H9 (cell line): ENCODE results near the gene CERS6. TPM values are rescaled to one million over a fixed set of nuclear protein-coding genes. Genes with fewer than 3 reads are reported as not detected.

ENCODE experiments used
- DNase-seq: peaks from one replicate; pipeline ENCODE4 v3.0.0-alpha.2; 2017
- H2AFZ ChIP-seq: one replicate; pipeline ENCODE4 v1.6.1; 2013; ENCODE audit warnings: mild to moderate bottlenecking, low read length, control low read depth, moderate library complexity
- H2AK5ac ChIP-seq: 2 replicates; pipeline ENCODE4 v1.6.1; 2013; ENCODE audit warnings: low read length, control low read depth, mixed read lengths; ENCODE audit not compliant: insufficient read length
- H2BK120ac ChIP-seq: one replicate; pipeline ENCODE4 v1.6.1; 2013; ENCODE audit warnings: low read depth, mild to moderate bottlenecking, low read length, control low read depth, inconsistent platforms; ENCODE audit not compliant: poor library complexity, severe bottlenecking
- H2BK12ac ChIP-seq: 2 replicates; pipeline ENCODE4 v1.6.1; 2013; ENCODE audit warnings: low read length, control low read depth, mixed read lengths, low read depth; ENCODE audit not compliant: insufficient read length
- H2BK15ac ChIP-seq: 2 replicates; pipeline ENCODE4 v1.6.1; 2013; ENCODE audit warnings: low read depth, low read length, control low read depth
- H2BK20ac ChIP-seq: one replicate; pipeline ENCODE4 v1.6.1; 2013; ENCODE audit warnings: low read depth, mild to moderate bottlenecking, low read length, control low read depth, inconsistent platforms; ENCODE audit not compliant: poor library complexity, severe bottlenecking
- H2BK5ac ChIP-seq: 2 replicates; pipeline ENCODE4 v1.6.1; 2013; ENCODE audit warnings: low read length, control low read depth, mixed read lengths; ENCODE audit not compliant: insufficient read length
- H3K14ac ChIP-seq: 2 replicates; pipeline ENCODE4 v1.6.1; 2013; ENCODE audit warnings: low read length, control low read depth; ENCODE audit not compliant: insufficient read depth
- H3K18ac ChIP-seq: 2 replicates; pipeline ENCODE4 v1.6.1; 2013; ENCODE audit warnings: low read depth, mild to moderate bottlenecking, mixed read lengths, low read length, control low read depth; ENCODE audit not compliant: insufficient read length
- H3K23ac ChIP-seq: 2 replicates; pipeline ENCODE4 v1.6.1; 2013; ENCODE audit warnings: low read length, control low read depth, mixed read lengths, low read depth; ENCODE audit not compliant: insufficient read length
- H3K23me2 ChIP-seq: 2 replicates; pipeline ENCODE4 v1.6.1; 2013; ENCODE audit warnings: low read depth, mild to moderate bottlenecking, mixed read lengths, low read length, control low read depth; ENCODE audit not compliant: insufficient read length, poor library complexity, severe bottlenecking
- H3K27ac ChIP-seq: 2 replicates; pipeline ENCODE4 v1.5.1; 2013; ENCODE audit warnings: low read length, control low read depth, mixed read lengths, low read depth; ENCODE audit not compliant: insufficient read length
- H3K27me3 ChIP-seq: 2 replicates; pipeline ENCODE4 v1.6.1; 2013; ENCODE audit warnings: low read length, control low read depth, inconsistent platforms; ENCODE audit not compliant: insufficient read depth
- H3K4ac ChIP-seq: 2 replicates; pipeline ENCODE4 v1.6.1; 2013; ENCODE audit warnings: low read depth, mild to moderate bottlenecking, control low read depth, inconsistent platforms, low read length, moderate library complexity
- H3K4me1 ChIP-seq: 2 replicates; pipeline ENCODE4 v1.6.1; 2013; ENCODE audit warnings: low read length, control low read depth, inconsistent platforms; ENCODE audit not compliant: insufficient read depth
- H3K4me2 ChIP-seq: 2 replicates; pipeline ENCODE4 v1.6.1; 2013; ENCODE audit warnings: low read length, control low read depth, mixed read lengths; ENCODE audit not compliant: insufficient read length, insufficient read depth
- H3K56ac ChIP-seq: 2 replicates; pipeline ENCODE4 v1.6.1; 2013; ENCODE audit warnings: low read depth, mild to moderate bottlenecking, mixed read lengths, low read length, control low read depth; ENCODE audit not compliant: insufficient read length
- H3K79me1 ChIP-seq: 2 replicates; pipeline ENCODE4 v1.6.1; 2013; ENCODE audit warnings: low read depth, mild to moderate bottlenecking, moderate library complexity, low read length, control low read depth, inconsistent platforms; ENCODE audit not compliant: insufficient read depth, poor library complexity, severe bottlenecking
- H3K79me2 ChIP-seq: 2 replicates; pipeline ENCODE4 v1.6.1; 2013; ENCODE audit warnings: low read length, control low read depth, inconsistent platforms; ENCODE audit not compliant: insufficient read depth
- H3K9ac ChIP-seq: 2 replicates; pipeline ENCODE4 v1.6.1; 2013; ENCODE audit warnings: low read length, control low read depth, mixed read lengths; ENCODE audit not compliant: insufficient read length; ENCODE audit errors: extremely low read depth
- H3K9me3 ChIP-seq: one replicate; pipeline ENCODE4 v1.6.1; 2013; ENCODE audit warnings: low read depth, low read length, inconsistent platforms; ENCODE audit not compliant: control insufficient read depth
- H3T11ph ChIP-seq: one replicate; pipeline ENCODE4 v1.6.1; 2013; ENCODE audit warnings: mild to moderate bottlenecking, low read length, control low read depth, inconsistent platforms
- H4K20me1 ChIP-seq: one replicate; pipeline ENCODE4 v1.6.1; 2013; ENCODE audit not compliant: control insufficient read depth, insufficient read length, insufficient read depth
- H4K5ac ChIP-seq: 2 replicates; pipeline ENCODE4 v1.6.1; 2013; ENCODE audit warnings: low read depth, mild to moderate bottlenecking, mixed read lengths, low read length, control low read depth; ENCODE audit not compliant: insufficient read length
- H4K8ac ChIP-seq: replicated peaks from 2 replicates; pipeline ENCODE4 v1.6.1; 2013; ENCODE audit warnings: low read length, control low read depth, mixed read lengths, low read depth; ENCODE audit not compliant: insufficient read length
- H4K91ac ChIP-seq: 2 replicates; pipeline ENCODE4 v1.6.1; 2013; ENCODE audit warnings: low read depth, mild to moderate bottlenecking, moderate library complexity, mixed read lengths, low read length, control low read depth; ENCODE audit not compliant: insufficient read length
- H3K27ac Mint-ChIP-seq, 3 experiments: 2 replicates in 2 of 3; 3 replicates in 1 of 3; pipeline ENCODE4 v1.8.0; 2020 to 2021; ENCODE audit warnings: mixed read lengths in 3 of 3, mild to moderate bottlenecking in 1 of 3, moderate library complexity in 1 of 3
- H3K27me3 Mint-ChIP-seq: 2 replicates; pipeline ENCODE4 v1.8.0; 2021; ENCODE audit warnings: low read depth, mild to moderate bottlenecking, moderate library complexity, mixed read lengths
- H3K36me3 Mint-ChIP-seq, 3 experiments: 2 replicates in 2 of 3; 3 replicates in 1 of 3; pipeline ENCODE4 v1.8.0; 2020 to 2021; ENCODE audit warnings: low read depth in 3 of 3, mixed read lengths in 3 of 3; ENCODE audit not compliant: insufficient read depth in 1 of 3
- H3K4me1 Mint-ChIP-seq, 2 experiments: 2 replicates each; pipeline ENCODE4 v1.8.0; 2020; ENCODE audit warnings: mixed read lengths in 2 of 2
- H3K4me3 Mint-ChIP-seq, 2 experiments: 2 replicates in 1 of 2; 3 replicates in 1 of 2; pipeline ENCODE4 v1.8.0; 2020 to 2021; ENCODE audit warnings: mild to moderate bottlenecking in 2 of 2, mixed read lengths in 2 of 2, moderate library complexity in 1 of 2
- H3K9me3 Mint-ChIP-seq, 2 experiments: 2 replicates in 1 of 2; 3 replicates in 1 of 2; pipeline ENCODE4 v1.8.0; 2020; ENCODE audit warnings: mild to moderate bottlenecking in 2 of 2, mixed read lengths in 2 of 2, moderate library complexity in 1 of 2
- CTCF ChIP-seq: fragments of 200-600 bp; sonication (generic); conservative IDR thresholded peaks from 3 replicates; pipeline ENCODE4 v1.8.0; 2021; ENCODE audit warnings: antibody characterized with exemption, mild to moderate bottlenecking
- WGBS: extraction: QIAGEN DNeasy Blood & Tissue Kit; methylation state at CpG from one replicate; pipeline ENCODE4 v1.1.7; 2013; ENCODE audit warnings: missing lambda C conversion rate, low lambda C conversion rate, mixed read lengths; ENCODE audit not compliant: insufficient read length; ENCODE audit errors: extremely low coverage; 5-methylcytosine and 5-hydroxymethylcytosine counted together
- total RNA-seq: library from RNA; stranded (reverse); gene quantifications from 2 replicates; pipeline ENCODE4 v1.2.1, GENCODE V29; 2021

Gene CERS6
- total RNA-seq, 1 experiment from 2014 or later = 17.7 TPM

GRCh38 chr2:168470320-168471162 is 14.5 kb downstream of the CERS6 start:
- peak overlapping the region in 2 of 3 experiments; percentile 36 to 52; a peak in 3 of 7 replicates for H3K27ac Mint-ChIP-seq
- H3K4me3 Mint-ChIP-seq = no peak overlapping the region; a peak in 1 of 5 replicates

More at GRCh38 chr2:168470320-168471162, 14.5 kb downstream of the CERS6 start:
- H2BK15ac ChIP-seq = no peak overlapping the region
- peaks cover 8% of the 10 kb centered on the region; the same call in 1 of the 2 replicates for H3K4me1 ChIP-seq
- H3K9me3 ChIP-seq = no peaks in the 10 kb centered on the region
- H2AK5ac ChIP-seq = no peak overlapping the region
- H3K14ac ChIP-seq = no peak overlapping the region
- no peak overlapping the region for H2BK12ac ChIP-seq
- H3K9ac ChIP-seq = no peak overlapping the region
- H2BK20ac ChIP-seq = no peak overlapping the region
- no peak overlapping the region for H3K27ac ChIP-seq
- H2AFZ ChIP-seq = no peak overlapping the region
- H4K20me1 ChIP-seq = no peaks in the 10 kb centered on the region
- no peaks in the 10 kb centered on the region; the same call in 1 of the 2 replicates for H3K27me3 Mint-ChIP-seq
- no peak overlapping the region for H3K4me2 ChIP-seq
- no peak overlapping the region for H4K5ac ChIP-seq
- H3K27me3 ChIP-seq = no peaks in the 10 kb centered on the region
- H3K23me2 ChIP-seq = no peaks in the 10 kb centered on the region
- no peak overlapping the region for H4K8ac ChIP-seq
- H3K18ac ChIP-seq = no peak overlapping the region
- no peaks in the 10 kb centered on the region; the same call in 1 of the 2 replicates for H3K79me2 ChIP-seq
- no peak for TF ChIP-seq CTCF
- H3K79me1 ChIP-seq = peaks cover 4% of the 10 kb centered on the region
- H3K9me3 Mint-ChIP-seq = no peaks in the 10 kb centered on the region
- no peak overlapping the region for H3K56ac ChIP-seq
- H2BK5ac ChIP-seq = no peak overlapping the region
- no peak overlapping the region for H3K4ac ChIP-seq
- H2BK120ac ChIP-seq = no peak overlapping the region
- no peak overlapping the region for H3T11ph ChIP-seq
- peak; percentile 39 for DNase-seq
- H3K4me1 Mint-ChIP-seq = peaks cover 60 to 64% of the 10 kb centered on the region in 2 experiments
- no CpG with 5 or more reads among the region's 4 CpGs for WGBS
- H4K91ac ChIP-seq = no peak overlapping the region
- H3K36me3 Mint-ChIP-seq = no peaks in the 10 kb centered on the region
- no peak overlapping the region for H3K23ac ChIP-seq
